GM20000 (cell line): ENCODE results near the gene G6PC3.
"Not testable (repeated sequence)": the region's sequence is repeated elsewhere in the genome, so short reads cannot be mapped to it uniquely, and the experiment has no call there.

Source experiments
- DNase-seq: peaks from one replicate; pipeline ENCODE4 v3.0.0; 2012; ENCODE audit warnings: low spot score
- TF ChIP-seq, protein P1 (sequence below): IDR thresholded peaks from 2 replicates; pipeline ENCODE4 v1.5.1; 2012; ENCODE audit warnings: mild to moderate bottlenecking, control low read depth; ENCODE audit errors: extremely low read depth, missing control alignments

G6PC3 gene

DNA sequence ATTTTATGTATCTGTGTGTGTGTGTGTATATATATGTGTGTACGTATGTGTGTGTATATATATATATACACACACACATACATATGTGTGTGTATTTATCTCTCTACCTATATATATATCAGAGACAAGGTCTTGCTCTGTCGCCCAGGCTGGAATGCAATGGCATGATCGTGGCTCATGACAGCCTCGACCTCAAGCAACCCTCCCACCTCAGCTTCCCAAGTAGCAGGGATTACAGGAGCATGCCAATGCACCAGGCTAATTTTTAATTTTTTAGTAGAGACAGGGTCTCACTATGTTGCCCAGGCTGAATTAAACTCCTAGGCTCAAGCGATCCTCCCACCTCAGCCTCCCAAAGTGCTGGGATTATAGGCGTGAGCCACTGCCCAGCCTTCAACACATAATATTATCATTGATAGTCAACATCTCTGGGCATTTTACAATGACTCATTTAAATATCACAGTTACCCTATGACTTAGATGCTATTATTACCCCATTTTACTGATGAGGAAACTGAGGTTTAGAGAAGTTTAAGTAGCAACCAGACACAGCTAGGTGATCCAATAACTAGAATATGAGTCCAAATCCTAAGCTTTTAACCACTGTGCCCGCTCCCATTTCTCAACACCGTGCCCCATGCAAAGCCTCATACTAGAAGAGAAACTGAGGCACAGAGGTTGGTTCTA, 24.3 kb downstream of the G6PC3 start:
- DNase-seq, result no peak
- TF ChIP-seq, protein P1, sequence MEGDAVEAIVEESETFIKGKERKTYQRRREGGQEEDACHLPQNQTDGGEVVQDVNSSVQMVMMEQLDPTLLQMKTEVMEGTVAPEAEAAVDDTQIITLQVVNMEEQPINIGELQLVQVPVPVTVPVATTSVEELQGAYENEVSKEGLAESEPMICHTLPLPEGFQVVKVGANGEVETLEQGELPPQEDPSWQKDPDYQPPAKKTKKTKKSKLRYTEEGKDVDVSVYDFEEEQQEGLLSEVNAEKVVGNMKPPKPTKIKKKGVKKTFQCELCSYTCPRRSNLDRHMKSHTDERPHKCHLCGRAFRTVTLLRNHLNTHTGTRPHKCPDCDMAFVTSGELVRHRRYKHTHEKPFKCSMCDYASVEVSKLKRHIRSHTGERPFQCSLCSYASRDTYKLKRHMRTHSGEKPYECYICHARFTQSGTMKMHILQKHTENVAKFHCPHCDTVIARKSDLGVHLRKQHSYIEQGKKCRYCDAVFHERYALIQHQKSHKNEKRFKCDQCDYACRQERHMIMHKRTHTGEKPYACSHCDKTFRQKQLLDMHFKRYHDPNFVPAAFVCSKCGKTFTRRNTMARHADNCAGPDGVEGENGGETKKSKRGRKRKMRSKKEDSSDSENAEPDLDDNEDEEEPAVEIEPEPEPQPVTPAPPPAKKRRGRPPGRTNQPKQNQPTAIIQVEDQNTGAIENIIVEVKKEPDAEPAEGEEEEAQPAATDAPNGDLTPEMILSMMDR, result no peak

DNA sequence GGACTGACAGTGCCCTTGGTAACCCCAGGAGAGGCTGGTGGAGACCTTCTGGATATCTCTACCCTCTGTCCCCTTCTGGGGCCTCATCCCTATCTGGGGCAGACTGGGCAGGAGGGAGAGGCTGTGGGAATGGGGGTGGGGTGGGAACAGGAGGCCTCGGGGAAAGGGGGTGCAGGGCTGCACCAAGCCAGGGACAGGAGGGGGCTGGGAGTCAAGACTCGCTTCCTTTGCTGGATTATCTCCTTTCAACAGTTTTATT, 24.8 kb downstream of the G6PC3 start:
- TF ChIP-seq, protein P1, result no peak
- no peak for DNase-seq

DNA sequence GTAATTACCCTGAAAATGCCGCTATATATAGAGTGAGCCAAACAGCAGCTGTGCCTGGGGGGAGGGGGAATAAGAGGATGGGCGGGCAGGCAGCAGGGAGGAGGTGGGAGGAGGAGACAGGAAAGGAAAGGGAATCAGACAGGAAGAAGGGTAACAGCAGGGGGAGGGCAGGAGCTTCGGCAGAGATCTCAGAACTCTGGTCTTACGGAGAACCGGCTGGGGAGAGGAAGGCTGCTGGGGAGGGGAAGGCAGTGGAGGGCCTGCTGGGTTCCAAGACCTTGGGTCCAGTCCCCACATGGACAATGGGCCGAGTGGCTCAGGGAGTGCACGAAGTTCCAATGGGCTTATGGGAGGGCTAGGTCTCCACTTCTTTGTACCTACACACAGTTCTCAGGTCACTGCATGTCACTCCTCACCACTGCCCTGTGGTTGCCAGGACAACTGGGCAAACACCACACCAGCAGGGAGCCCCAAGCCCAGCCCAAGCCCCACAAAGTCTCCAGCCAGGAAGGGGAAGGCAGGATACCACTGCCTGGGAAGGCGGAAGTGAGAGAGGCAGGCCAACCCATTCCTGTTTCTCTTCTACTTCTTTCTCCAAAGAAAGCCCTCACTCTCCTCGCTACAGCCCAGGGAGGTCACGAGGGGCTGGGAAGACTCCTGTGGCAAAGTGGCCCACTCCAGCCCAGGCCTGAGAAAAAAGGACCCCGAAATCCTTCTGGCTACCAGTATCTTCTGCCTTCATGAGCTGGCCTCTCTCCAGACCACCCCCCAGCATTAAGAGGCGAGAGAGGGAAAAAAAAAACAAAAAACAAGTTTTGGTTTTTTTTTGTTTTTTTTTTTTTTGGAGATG, 25.3 kb downstream of the G6PC3 start:
- DNase-seq, result no peak
- TF ChIP-seq, protein P1, result no peak

DNA sequence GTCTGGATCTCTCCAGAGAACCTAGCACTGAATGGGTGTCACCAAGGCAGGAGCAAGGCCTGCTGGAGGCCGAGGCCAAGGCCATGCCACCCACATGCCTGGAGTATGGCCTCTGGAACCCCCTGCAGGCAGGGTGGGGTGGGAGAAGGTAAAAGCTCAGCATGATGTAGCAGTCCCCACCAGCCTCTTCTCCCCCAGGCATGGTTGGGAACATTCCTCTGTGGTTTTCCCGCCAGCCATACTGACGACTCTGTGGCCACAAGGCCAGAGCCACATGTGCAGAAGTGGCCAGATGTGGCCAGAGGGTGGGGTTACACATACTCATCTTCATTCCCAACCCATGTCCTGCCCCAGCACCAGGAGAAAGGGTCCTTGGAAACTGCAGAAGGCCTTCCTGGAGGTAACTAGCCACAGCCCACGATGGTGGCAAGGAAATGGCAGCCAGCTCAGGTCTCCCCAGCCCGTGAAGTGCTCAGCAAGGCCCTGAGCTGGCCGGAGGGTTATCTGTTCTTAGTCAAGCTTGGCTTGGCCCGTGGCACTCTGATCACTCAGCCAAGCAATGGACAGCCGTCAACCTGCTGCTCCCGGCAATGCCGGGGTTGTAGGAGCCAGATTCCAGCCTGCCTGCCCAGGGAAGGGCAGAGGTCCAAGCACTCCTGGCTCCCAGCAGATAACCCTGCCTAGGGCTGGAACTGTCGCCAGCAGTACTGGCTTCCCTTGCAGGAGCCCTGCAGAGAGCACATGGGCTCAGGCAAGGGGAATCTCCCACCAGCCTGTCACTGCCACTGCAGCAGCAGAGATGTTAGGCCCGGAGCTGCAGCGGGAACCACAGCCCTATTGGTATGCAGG, 26.8 kb downstream of the G6PC3 start:
- DNase-seq, result no peak
- TF ChIP-seq, protein P1, result no peak

DNA sequence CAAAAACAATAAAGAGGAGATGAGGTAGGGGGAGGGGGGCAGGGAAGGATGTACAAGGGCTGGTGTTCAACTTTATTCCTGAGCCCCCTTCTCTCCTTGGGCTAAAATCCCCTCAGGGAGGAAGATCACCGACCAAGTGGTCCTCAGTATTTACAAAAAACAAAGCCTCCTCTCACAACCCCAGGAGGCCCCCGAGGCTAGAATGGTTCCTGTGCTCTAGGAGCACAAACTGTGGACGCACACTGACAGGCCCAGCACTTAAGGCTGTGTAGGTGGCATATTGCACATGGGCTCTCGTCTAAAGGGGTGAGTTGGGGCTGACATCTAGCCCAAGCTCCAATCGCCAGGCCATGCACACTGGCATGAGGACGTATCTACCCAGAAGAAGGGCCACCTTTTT, 31.3 kb downstream of the G6PC3 start:
- DNase-seq, result not testable (repeated sequence)

DNA sequence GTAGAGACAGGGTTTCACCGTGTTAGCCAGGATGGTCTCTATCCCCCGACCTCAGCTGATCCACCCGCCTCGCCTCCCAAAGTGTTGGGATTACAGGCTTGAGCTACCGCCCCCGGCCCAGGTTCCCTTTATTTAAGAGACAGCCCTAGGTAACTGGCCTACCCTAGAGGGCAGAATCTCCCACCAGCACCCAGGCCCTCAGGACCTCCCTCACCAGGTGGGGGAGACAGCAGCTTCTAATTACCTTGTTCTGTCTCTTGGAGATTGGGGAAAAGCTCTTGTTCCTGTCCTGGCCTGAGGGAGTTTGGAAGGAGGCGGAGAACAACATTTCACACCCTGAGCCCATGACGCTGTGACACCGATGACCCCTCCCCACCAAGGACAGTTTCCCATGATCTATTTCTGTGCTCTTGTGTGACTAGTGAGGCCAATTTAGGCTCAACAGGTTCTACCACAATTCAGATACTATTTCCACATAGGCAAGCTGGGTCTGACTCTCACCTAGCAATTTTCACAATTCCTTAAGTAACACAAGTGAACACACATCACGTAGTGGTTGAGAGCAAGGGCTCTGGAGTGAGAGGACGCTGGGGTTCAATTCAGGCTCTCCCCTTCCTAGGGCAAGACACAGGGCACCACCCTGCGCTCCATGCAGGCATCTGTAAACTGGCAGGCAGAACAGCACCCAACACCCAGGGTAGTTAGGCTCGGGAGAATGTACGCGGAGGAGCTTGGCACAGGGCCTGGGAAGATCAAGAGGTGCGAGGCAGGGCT, 32.5 kb downstream of the G6PC3 start:
- no peak for DNase-seq
- TF ChIP-seq, protein P1, result no peak

DNA sequence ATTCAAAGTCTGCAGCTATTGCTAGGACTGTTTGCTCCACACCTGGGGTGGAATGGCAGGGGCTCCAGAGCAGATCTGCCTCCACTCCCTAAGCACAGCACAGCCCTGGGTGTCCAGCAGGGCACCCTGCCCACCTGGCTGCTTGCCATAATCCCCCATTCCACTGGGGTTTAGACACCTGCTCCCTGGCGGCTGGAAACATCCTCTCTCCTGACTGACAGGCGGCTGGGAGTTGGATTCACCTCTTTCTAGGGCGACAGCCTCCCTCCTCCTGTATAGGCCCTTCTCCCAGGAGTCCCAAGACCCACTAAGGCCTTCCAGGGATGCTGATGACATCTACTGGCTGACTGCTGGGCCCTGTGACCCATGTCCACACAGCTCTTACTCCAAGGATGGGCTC, 34.9 kb downstream of the G6PC3 start:
- DNase-seq, result no peak
- TF ChIP-seq, protein P1, result no peak
